Spleen (tissue), 11 donors: ENCODE results near the gene GPX7. TPM values are rescaled to one million over a fixed set of nuclear protein-coding genes. Genes with fewer than 3 reads are reported as not detected.
"Not testable (repeated sequence)": the region's sequence is repeated elsewhere in the genome, so short reads cannot be mapped to it uniquely, and the experiment has no call there.

Source experiments
- DNase-seq: peaks from one replicate; pipeline ENCODE4 v3.0.0-alpha.2; 2020
- H3K27ac ChIP-seq, 8 donors: fragments of 200-600 bp; sonication (generic) in 7 of 8; 1 replicate in 4 of 8; 2 replicates in 4 of 8; pipeline versions ENCODE4 v1.5.0 to v1.8.0; 2016 to 2021; ENCODE audit warnings: inconsistent platforms in 4 of 8, mild to moderate bottlenecking in 4 of 8, moderate library complexity in 1 of 8
- H3K27me3 ChIP-seq, 7 donors: fragments of 200-600 bp; sonication (generic) in 6 of 7; replicated peaks in 1 of 7; 1 replicate in 4 of 7; 2 replicates in 3 of 7; pipeline versions ENCODE4 v1.5.0 to v1.8.0; 2016 to 2021; ENCODE audit warnings: inconsistent platforms in 3 of 7, mild to moderate bottlenecking in 1 of 7
- H3K36me3 ChIP-seq, 6 donors: fragments of 200-600 bp; sonication (generic) in 5 of 6; 1 replicate in 4 of 6; 2 replicates in 2 of 6; pipeline versions ENCODE4 v1.5.0 to v1.8.0; 2016 to 2021; ENCODE audit warnings: inconsistent platforms in 2 of 6
- H3K4me1 ChIP-seq, 6 donors: fragments of 200-600 bp; sonication (generic) in 5 of 6; 1 replicate in 3 of 6; 2 replicates in 3 of 6; pipeline versions ENCODE4 v1.5.0 to v1.8.0; 2016 to 2021; ENCODE audit warnings: inconsistent platforms in 3 of 6
- H3K4me3 ChIP-seq, 8 donors: fragments of 200-600 bp; sonication (generic) in 7 of 8; 1 replicate in 4 of 8; 2 replicates in 4 of 8; pipeline versions ENCODE4 v1.5.0 to v1.8.0; 2016 to 2021; ENCODE audit warnings: inconsistent platforms in 4 of 8, mild to moderate bottlenecking in 4 of 8, moderate library complexity in 2 of 8
- H3K9me3 ChIP-seq, 8 donors: fragments of 200-600 bp; sonication (generic) in 7 of 8; 1 replicate in 4 of 8; 2 replicates in 4 of 8; pipeline versions ENCODE4 v1.5.0 to v1.8.0; 2016 to 2021; ENCODE audit warnings: inconsistent platforms in 4 of 8
- POLR2A ChIP-seq, 3 donors: fragments of 450-650 bp; IDR thresholded peaks; one replicate each; pipeline ENCODE4 v1.5.1; 2017; ENCODE audit warnings: antibody characterized with exemption in 3 of 3, mild to moderate bottlenecking in 1 of 3
- POLR2AphosphoS5 ChIP-seq, 3 donors: sonication (generic); formaldehyde crosslinking; IDR thresholded peaks; one replicate each; pipeline ENCODE4 v1.5.1; 2017; ENCODE audit warnings: antibody characterized with exemption in 3 of 3
- WGBS, 5 donors: extraction: QIAGEN DNeasy Blood & Tissue Kit in 3 of 5; methylation state at CpG; one replicate each; pipeline versions ENCODE4 v1.1.5 to v1.1.7; 2013 to 2018; 5-methylcytosine and 5-hydroxymethylcytosine counted together
- intact Hi-C: fragments of 100-400 bp; cut with DNase I; formaldehyde crosslinking; loops from one replicate; pipeline ENCODE4 v1.15.0; 2023; ENCODE audit warnings: low total_unique reads
- polyA plus RNA-seq, 3 donors: library from polyadenylated mRNA; stranded (reverse); fragments of 200-250 nt; gene quantifications; one replicate each; pipeline ENCODE4 v1.2.1, GENCODE V29; 2013
- total RNA-seq, 7 donors: library from RNA; depleted of rRNA in 3 of 7; stranded (reverse); fragments of >200 nt in 3 of 7; fragmentation: NEBNext Ultra II Directional in 4 of 7; extraction: Animal tissue kit (Norgen Biotek cat#: 25700) in 4 of 7; gene quantifications; one replicate each; pipeline versions ENCODE4 v1.1.0 to v1.2.1, GENCODE V29; 2016 to 2021
- TF ChIP-seq, protein P1 (sequence below), 11 experiments: fragments of 200-600 bp in 7 of 11; fragments of 450-650 bp in 4 of 11; sonication (generic) in 4 of 11; IDR thresholded peaks in 8 of 11; conservative IDR thresholded peaks in 3 of 11; 1 replicate in 7 of 11; 2 replicates in 4 of 11; pipeline versions ENCODE4 v1.4.0 to v1.8.0; 2016 to 2021; ENCODE audit warnings: antibody characterized with exemption in 11 of 11, inconsistent platforms in 4 of 11, mild to moderate bottlenecking in 1 of 11
- donor health status: healthy with polysubstance abuse.
- donor health status: DM: no; HTN: no; CAD: no; lungs with moderate emphysema.
- donor health status: DM: no; HTN: no; CAD: no.
- donor health status: Bipolar disorder and iron deficiency.
- donor health status: healthy.
- donor health status: DM: no; HTN: no; CAD: no.
- donor health status: DM: yes; HTN: yes; CAD: no.

The GPX7 gene
- total and polyA plus RNA-seq, 10 donors: 6.4 to 24.7 (median 13.7) TPM

DNA sequence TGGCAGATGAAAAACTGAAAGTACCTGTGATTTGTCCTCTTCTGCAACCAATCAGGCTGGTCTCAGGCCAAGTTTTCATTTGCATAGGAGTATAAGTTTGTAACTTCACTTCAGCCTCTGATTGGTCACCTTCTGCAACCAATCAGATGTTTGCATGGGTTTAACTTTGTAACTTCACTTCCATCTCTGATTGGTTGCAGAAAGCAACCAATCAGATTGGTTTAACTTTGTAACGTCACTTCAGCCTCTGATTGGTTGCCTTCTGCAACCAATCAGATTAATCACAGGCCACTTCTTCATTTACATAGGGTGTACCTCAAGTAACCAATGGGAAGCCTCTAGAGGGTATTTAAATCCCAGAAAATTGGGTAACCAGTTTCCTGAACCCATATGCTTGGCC, 30.4 kb upstream of the GPX7 start:
- Histone ChIP-seq H3K27me3 (no peaks in the 10 kb centered on the region), H3K27ac (no peak overlapping the region), H3K9me3 (no peaks in the 10 kb centered on the region), H3K4me3 (no peak overlapping the region), H3K36me3 (no peaks in the 10 kb centered on the region), H3K4me1 (peaks cover 0 to 33% (median 15%) of the 10 kb centered on the region in 6 donors)
- intact Hi-C loops: no loop called here
- TF ChIP-seq POLR2AphosphoS5 (IDR thresholded peaks at IDR 0.05): no peak
- no peak for TF ChIP-seq POLR2A (IDR thresholded peaks at IDR 0.05)
- WGBS, 5 donors: 56 to 86% (median 67%) methylated on average over 1 of the region's 1 CpG
- no peak for DNase-seq

DNA sequence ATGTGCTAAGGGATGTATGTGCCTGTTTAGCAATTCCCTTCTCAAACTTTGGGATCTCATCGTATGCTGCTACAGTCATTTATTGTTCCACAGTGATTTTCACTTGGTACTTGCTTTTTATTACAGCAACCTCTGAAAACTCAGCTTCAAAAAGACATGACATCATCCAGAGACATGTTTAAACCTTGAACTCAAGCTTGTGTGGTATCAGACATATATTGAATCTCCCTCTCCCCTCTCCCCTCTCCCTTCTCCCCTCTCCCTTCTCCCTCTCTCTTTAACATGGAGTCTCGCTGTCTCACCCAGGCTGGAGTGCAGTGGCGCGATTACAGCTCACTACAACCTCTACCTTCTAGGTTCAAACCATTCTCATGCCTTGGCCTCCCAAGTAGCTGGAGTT, 29.8 kb upstream of the GPX7 start:
- WGBS, 5 donors: 97 to 98% (median 97%) methylated on average over 4 of the region's 4 CpGs
- TF ChIP-seq, protein P1, sequence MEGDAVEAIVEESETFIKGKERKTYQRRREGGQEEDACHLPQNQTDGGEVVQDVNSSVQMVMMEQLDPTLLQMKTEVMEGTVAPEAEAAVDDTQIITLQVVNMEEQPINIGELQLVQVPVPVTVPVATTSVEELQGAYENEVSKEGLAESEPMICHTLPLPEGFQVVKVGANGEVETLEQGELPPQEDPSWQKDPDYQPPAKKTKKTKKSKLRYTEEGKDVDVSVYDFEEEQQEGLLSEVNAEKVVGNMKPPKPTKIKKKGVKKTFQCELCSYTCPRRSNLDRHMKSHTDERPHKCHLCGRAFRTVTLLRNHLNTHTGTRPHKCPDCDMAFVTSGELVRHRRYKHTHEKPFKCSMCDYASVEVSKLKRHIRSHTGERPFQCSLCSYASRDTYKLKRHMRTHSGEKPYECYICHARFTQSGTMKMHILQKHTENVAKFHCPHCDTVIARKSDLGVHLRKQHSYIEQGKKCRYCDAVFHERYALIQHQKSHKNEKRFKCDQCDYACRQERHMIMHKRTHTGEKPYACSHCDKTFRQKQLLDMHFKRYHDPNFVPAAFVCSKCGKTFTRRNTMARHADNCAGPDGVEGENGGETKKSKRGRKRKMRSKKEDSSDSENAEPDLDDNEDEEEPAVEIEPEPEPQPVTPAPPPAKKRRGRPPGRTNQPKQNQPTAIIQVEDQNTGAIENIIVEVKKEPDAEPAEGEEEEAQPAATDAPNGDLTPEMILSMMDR (IDR thresholded peaks at IDR 0.05 in 8 of 11, conservative IDR thresholded peaks at IDR 0.05 in 3 of 11): no peak
- TF ChIP-seq POLR2A (IDR thresholded peaks at IDR 0.05) (no peak), POLR2AphosphoS5 (IDR thresholded peaks at IDR 0.05) (no peak)
- H3K36me3 ChIP-seq: no peaks in the 10 kb centered on the region
- H3K27me3 ChIP-seq: no peaks in the 10 kb centered on the region
- H3K4me3 ChIP-seq: no peak overlapping the region
- no peak overlapping the region for H3K27ac ChIP-seq
- H3K9me3 ChIP-seq: no peaks in the 10 kb centered on the region
- intact Hi-C loops: no loop called here
- no peak for DNase-seq
- H3K4me1 ChIP-seq: peaks cover 0 to 33% (median 15%) of the 10 kb centered on the region in 6 donors

DNA sequence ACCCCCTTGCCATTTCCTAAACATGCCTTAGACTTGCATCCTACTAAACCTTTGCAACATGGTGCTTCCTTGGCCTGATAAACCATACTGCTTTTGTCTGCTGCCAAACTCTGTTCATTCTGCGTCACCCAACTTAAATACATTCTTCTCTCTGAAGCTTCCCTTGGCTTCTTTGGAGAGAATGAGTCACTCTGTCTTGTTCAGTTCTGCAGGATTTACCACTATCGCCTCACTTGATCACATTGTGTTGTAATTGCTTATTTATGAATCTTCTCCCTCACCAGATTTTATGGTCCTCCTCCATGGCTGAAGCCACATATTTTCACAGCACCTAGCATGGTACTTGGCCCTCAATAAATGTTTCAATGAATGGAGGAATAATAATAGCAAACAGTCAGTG, 27.6 kb upstream of the GPX7 start:
- intact Hi-C loops: no loop called here
- DNase-seq: no peak

DNA sequence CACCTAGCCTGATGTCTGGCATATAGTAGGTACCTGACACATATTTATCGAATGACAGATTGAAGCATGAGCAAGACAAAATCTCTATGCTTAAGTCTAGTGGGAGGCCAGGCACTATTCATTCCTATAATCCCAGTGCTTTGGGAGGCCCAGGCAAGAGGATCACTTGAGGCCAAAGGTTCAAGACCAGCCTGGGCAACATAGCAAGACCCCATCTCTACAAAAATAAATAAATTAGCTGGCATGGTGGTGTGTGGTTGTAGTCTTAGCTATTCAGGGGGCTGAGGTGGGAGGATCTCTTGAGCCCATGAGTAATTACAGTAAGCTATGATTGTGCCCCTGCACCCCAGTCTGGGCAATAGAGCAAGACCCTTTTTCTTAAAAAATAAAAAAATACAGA, 26.1 kb upstream of the GPX7 start:
- intact Hi-C loops: no loop called here
- Histone ChIP-seq H3K36me3 (no peaks in the 10 kb centered on the region), H3K4me1 (no peaks in the 10 kb centered on the region), H3K27me3 (no peaks in the 10 kb centered on the region), H3K4me3 (no peak overlapping the region), H3K27ac (no peak overlapping the region), H3K9me3 (no peaks in the 10 kb centered on the region)
- TF ChIP-seq, protein P1 (IDR thresholded peaks at IDR 0.05 in 8 of 11, conservative IDR thresholded peaks at IDR 0.05 in 3 of 11): no peak
- TF ChIP-seq POLR2AphosphoS5 (IDR thresholded peaks at IDR 0.05): no peak
- TF ChIP-seq POLR2A (IDR thresholded peaks at IDR 0.05): no peak
- DNase-seq: no peak
- 98 to 100% (median 100%) methylated on average over 1 of the region's 1 CpG for WGBS, 5 donors

More for the DNA sequence above, 27.6 kb upstream of the GPX7 start:
- Histone ChIP-seq H3K9me3 (no peaks in the 10 kb centered on the region), H3K27me3 (no peaks in the 10 kb centered on the region), H3K4me1 (peaks cover 0 to 11% (median 5%) of the 10 kb centered on the region in 6 donors), H3K27ac (no peak overlapping the region), H3K36me3 (no peaks in the 10 kb centered on the region), H3K4me3 (no peak overlapping the region)
- WGBS, 5 donors: 80 to 92% (median 89%) methylated on average over 2 of the region's 2 CpGs
- TF ChIP-seq, protein P1 (IDR thresholded peaks at IDR 0.05 in 8 of 11, conservative IDR thresholded peaks at IDR 0.05 in 3 of 11): no peak
- TF ChIP-seq POLR2AphosphoS5 (IDR thresholded peaks at IDR 0.05) (no peak), POLR2A (IDR thresholded peaks at IDR 0.05) (no peak)

DNA sequence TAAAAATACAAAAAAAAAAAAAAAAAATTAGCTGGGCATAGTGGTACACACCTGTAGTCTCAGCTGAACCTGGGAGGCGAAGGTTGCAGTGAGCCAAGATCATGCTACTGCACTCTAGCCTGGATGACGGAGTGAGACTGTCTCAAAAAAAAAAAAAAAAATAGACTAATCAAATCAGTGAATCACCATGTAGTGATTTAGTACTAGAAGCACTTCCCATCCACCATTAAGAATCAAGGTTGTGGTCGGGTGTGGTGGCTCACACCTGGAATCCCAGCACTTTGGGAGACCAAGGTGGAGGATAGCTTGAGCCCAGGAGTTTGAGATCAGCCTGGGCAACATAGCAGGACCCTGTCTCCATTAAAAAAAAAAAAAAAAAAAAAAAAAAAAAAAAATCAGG, 24.1 kb upstream of the GPX7 start:
- DNase-seq, H3K27me3 ChIP-seq, H3K9me3 ChIP-seq, H3K4me3 ChIP-seq, H3K4me1 ChIP-seq, intact Hi-C loops, H3K27ac ChIP-seq, H3K36me3 ChIP-seq: not testable (repeated sequence)
- 90 to 99% (median 96%) methylated on average over 3 of the region's 3 CpGs for WGBS, 5 donors
